Thoracic aorta endothelial cell (primary cell): ENCODE results near the gene TKTL2. TPM values are rescaled to one million over a fixed set of nuclear protein-coding genes. Genes with fewer than 3 reads are reported as not detected.

Experiments
- total RNA-seq: library from RNA; depleted of rRNA; stranded (reverse); fragments of >200 nt; gene quantifications from 2 replicates; pipeline ENCODE4 v1.2.3, GENCODE V29; 2012

The TKTL2 gene
- total RNA-seq = not detected in 2 replicates

DNA sequence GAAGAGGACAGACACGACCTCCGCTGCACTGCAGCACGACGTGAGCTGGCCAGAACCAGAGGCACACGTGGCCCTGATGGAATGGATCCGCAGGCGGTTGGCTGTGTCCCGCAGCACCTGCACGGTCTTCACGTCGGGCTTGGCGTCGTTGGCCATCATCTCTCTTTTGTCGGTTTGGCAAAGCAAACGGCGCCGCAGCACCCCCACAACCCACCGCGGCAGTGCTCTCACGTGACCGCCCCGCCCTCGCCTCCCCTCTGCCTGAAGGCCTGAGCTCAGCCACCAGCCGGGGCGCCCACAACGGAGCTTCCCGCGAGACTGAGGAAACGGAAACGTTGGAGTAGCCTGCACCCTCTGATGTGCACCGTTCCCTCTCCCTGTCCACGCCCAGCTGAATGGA, at the start of gene TKTL2:
Gene TKTL2 (minus strand): TSS at position 179 of the 400 bp plus-strand sequence. CDS start 20 bp downstream, at position 159.

GRCh38 chr4:163494360-163495241, 21.0 kb upstream of the TKTL2 start, which contains the start of gene TMA16:
Gene TMA16 (plus strand): TSS chr4:163494690. CDS start chr4:163494802, 112 bp downstream.

Other genes starting within 250 kb of the TKTL2 start
- 0.13 and 0.22 TPM in 2 replicates for gene NPY1R, start 141.2 kb downstream of the TKTL2 start, total RNA-seq
- not detected in 2 replicates for gene NPY5R, start 129.9 kb downstream of the TKTL2 start, total RNA-seq
- 47.3 and 57.5 TPM in 2 replicates for gene TMA16, start 20.9 kb upstream of the TKTL2 start, total RNA-seq